ENCODE results near the gene CRACR2A.

Gene CRACR2A

GRCh38 chr12:3598896-3599860 lies 153.7 kb downstream of the CRACR2A start:
- DNase-seq (ENCODE audit: low read depth), result no peak

GRCh38 chr12:3597526-3598210 lies 155.2 kb downstream of the CRACR2A start:
- DNase-seq (ENCODE audit: low read depth), result no peak

GRCh38 chr12:3596703-3597415 lies 156.1 kb downstream of the CRACR2A start:
- DNase-seq (ENCODE audit: low read depth), result no peak

- DNase-seq (ENCODE audit: low read depth), result no peak
Observed at GRCh38 chr12:3595721-3596120, 157.2 kb downstream of the CRACR2A start.

GRCh38 chr12:3594966-3595365 lies 157.9 kb downstream of the CRACR2A start:
- no peak for DNase-seq (ENCODE audit: low read depth)

GRCh38 chr12:3593906-3594483 lies 158.9 kb downstream of the CRACR2A start:
- no peak for DNase-seq (ENCODE audit: low read depth)

- DNase-seq (ENCODE audit: low read depth), result no peak
Observed at GRCh38 chr12:3592856-3593625, 159.9 kb downstream of the CRACR2A start.

GRCh38 chr12:3589745-3590144 lies 163.2 kb downstream of the CRACR2A start:
- no peak for DNase-seq (ENCODE audit: low read depth)

- no peak for DNase-seq (ENCODE audit: low read depth)
Observed at GRCh38 chr12:3587402-3588013, 165.4 kb downstream of the CRACR2A start.

- no peak for DNase-seq (ENCODE audit: low read depth)
Observed at GRCh38 chr12:3583656-3584334, 169.1 kb downstream of the CRACR2A start.

GRCh38 chr12:3580094-3580749 lies 172.7 kb downstream of the CRACR2A start:
- no peak for DNase-seq (ENCODE audit: low read depth)

GRCh38 chr12:3579446-3580093 lies 173.3 kb downstream of the CRACR2A start:
- no peak for DNase-seq (ENCODE audit: low read depth)

GRCh38 chr12:3578557-3578956 lies 174.4 kb downstream of the CRACR2A start:
- DNase-seq (ENCODE audit: low read depth), result no peak

- no peak for DNase-seq (ENCODE audit: low read depth)
Observed at GRCh38 chr12:3576891-3577290, 176.0 kb downstream of the CRACR2A start.

- DNase-seq (ENCODE audit: low read depth), result no peak
Observed at GRCh38 chr12:3574986-3575385, 177.9 kb downstream of the CRACR2A start.

- no peak for DNase-seq (ENCODE audit: low read depth)
Observed at GRCh38 chr12:3572560-3572959, 180.3 kb downstream of the CRACR2A start.

GRCh38 chr12:3571724-3572123 lies 181.2 kb downstream of the CRACR2A start:
- no peak for DNase-seq (ENCODE audit: low read depth)

- DNase-seq (ENCODE audit: low read depth), result no peak
Observed at GRCh38 chr12:3571323-3571722, 181.6 kb downstream of the CRACR2A start.

- no peak for DNase-seq (ENCODE audit: low read depth)
Observed at GRCh38 chr12:3568695-3569094, 184.2 kb downstream of the CRACR2A start.
